A673 (cell line): ENCODE results near the gene CMC1. TPM values are rescaled to one million over a fixed set of nuclear protein-coding genes. Genes with fewer than 3 reads are reported as not detected.

Source experiments
- BruUV-seq: library from RNA; stranded (reverse); fragments of 400-500 nt; replicated peaks from 2 replicates; lab custom pipeline; 2021; lab: Mats Ljungman, UMichigan
- CTCF ChIA-PET: fragments of 300-600 bp; sonication (Branson Sonifier 250); formaldehyde crosslinking; loops from one replicate; lab custom pipeline; 2022; ENCODE audit warnings: antibody characterized with exemption; lab: Charles Lee
- POLR2A ChIA-PET: fragments of 300-600 bp; sonication (Branson Sonifier 250); formaldehyde crosslinking; loops from one replicate; lab custom pipeline; 2022; ENCODE audit warnings: antibody characterized with exemption; ENCODE audit not compliant: low non-redundant PET; lab: Charles Lee
- DNase-seq: peaks from one replicate; pipeline ENCODE4 v3.0.0-alpha.2; 2015; ENCODE audit warnings: low spot score
- H3K27ac ChIP-seq: fragments of 200-600 bp; sonication (generic); 2 replicates; pipeline ENCODE4 v1.5.1; 2016; ENCODE audit warnings: mixed run types, low read depth, mild to moderate bottlenecking, mixed read lengths, antibody characterized with exemption, low read length; ENCODE audit not compliant: poor library complexity, severe bottlenecking
- H3K27me3 ChIP-seq: fragments of 200-600 bp; sonication (generic); replicated peaks from 2 replicates; pipeline ENCODE4 v1.6.1; 2017; ENCODE audit warnings: mixed run types, low read depth, mild to moderate bottlenecking, mixed read lengths, antibody characterized with exemption, low read length; ENCODE audit not compliant: insufficient read depth, poor library complexity
- H3K36me3 ChIP-seq: fragments of 200-600 bp; sonication (generic); 2 replicates; pipeline ENCODE4 v1.6.1; 2016; ENCODE audit warnings: mixed run types, mild to moderate bottlenecking, mixed read lengths, antibody characterized with exemption, low read length; ENCODE audit not compliant: insufficient read depth, poor library complexity, severe bottlenecking
- H3K4me1 ChIP-seq: fragments of 200-600 bp; sonication (generic); 2 replicates; pipeline ENCODE4 v1.6.1; 2017; ENCODE audit warnings: mixed run types, mild to moderate bottlenecking, mixed read lengths, antibody characterized with exemption, low read length; ENCODE audit not compliant: insufficient read depth, poor library complexity, severe bottlenecking
- H3K4me3 ChIP-seq: fragments of 200-600 bp; sonication (generic); 2 replicates; pipeline ENCODE4 v1.5.1; 2016; ENCODE audit warnings: low read depth, mixed run types, mild to moderate bottlenecking, mixed read lengths, low read length; ENCODE audit not compliant: poor library complexity, severe bottlenecking
- H3K9me3 ChIP-seq: fragments of 200-600 bp; sonication (generic); 2 replicates; pipeline ENCODE4 v1.6.1; 2016; ENCODE audit warnings: mixed run types, low read depth, mild to moderate bottlenecking, mixed read lengths, antibody characterized with exemption, low read length; ENCODE audit not compliant: poor library complexity, severe bottlenecking
- EZH2 ChIP-seq: fragments of 200-600 bp; sonication (generic); IDR thresholded peaks from 2 replicates; pipeline ENCODE4 v1.6.1; 2017; ENCODE audit warnings: borderline replicate concordance, low read depth, mild to moderate bottlenecking, mixed read lengths, antibody characterized with exemption, low read length; ENCODE audit not compliant: poor library complexity, severe bottlenecking
- intact Hi-C: fragments of 100-400 bp; cut with micrococcal nuclease; formaldehyde crosslinking; loops from one replicate; pipeline ENCODE4 v1.10.0; 2022; ENCODE audit not compliant: unreplicated experiment
- total RNA-seq: library from RNA; stranded (reverse); gene quantifications from 2 replicates; pipeline ENCODE4 v1.2.3, GENCODE V29; 2021
- TF ChIP-seq, protein P1 (sequence below): fragments of 300-800, 200-600 bp; sonication (generic); conservative IDR thresholded peaks from 2 replicates; pipeline ENCODE4 v1.5.1; 2017; ENCODE audit warnings: low read depth, mild to moderate bottlenecking, antibody characterized with exemption, low read length, moderate library complexity, mixed read lengths

The CMC1 gene
- total RNA-seq, 1 experiment from 2014 or later = 19.3 TPM

GRCh38 chr3:28247286-28247685, 5.9 kb downstream of the CMC1 start:
- no TSS peak for BruUV-seq
- Histone ChIP-seq H3K27ac (no peak overlapping the region), H3K36me3 (no peaks in the 10 kb centered on the region), H3K27me3 (no peaks in the 10 kb centered on the region), H3K9me3 (no peaks in the 10 kb centered on the region), H3K4me1 (no peaks in the 10 kb centered on the region), H3K4me3 (no peak overlapping the region)
- POLR2A ChIA-PET = no interaction called here
- CTCF ChIA-PET = no interaction called here
- no peak for DNase-seq
- intact Hi-C loops = loop anchor here (10.0 kb wide), 1 partner anchor 98 kb away; the partner anchor contains the start of genes AZI2 and ZCWPW2
- no peak for TF ChIP-seq EZH2
- TF ChIP-seq, protein P1, sequence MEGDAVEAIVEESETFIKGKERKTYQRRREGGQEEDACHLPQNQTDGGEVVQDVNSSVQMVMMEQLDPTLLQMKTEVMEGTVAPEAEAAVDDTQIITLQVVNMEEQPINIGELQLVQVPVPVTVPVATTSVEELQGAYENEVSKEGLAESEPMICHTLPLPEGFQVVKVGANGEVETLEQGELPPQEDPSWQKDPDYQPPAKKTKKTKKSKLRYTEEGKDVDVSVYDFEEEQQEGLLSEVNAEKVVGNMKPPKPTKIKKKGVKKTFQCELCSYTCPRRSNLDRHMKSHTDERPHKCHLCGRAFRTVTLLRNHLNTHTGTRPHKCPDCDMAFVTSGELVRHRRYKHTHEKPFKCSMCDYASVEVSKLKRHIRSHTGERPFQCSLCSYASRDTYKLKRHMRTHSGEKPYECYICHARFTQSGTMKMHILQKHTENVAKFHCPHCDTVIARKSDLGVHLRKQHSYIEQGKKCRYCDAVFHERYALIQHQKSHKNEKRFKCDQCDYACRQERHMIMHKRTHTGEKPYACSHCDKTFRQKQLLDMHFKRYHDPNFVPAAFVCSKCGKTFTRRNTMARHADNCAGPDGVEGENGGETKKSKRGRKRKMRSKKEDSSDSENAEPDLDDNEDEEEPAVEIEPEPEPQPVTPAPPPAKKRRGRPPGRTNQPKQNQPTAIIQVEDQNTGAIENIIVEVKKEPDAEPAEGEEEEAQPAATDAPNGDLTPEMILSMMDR = no peak

GRCh38 chr3:28250999-28251398, 9.6 kb downstream of the CMC1 start:
- CTCF ChIA-PET = no interaction called here
- Histone ChIP-seq H3K27ac (no peak overlapping the region), H3K27me3 (no peaks in the 10 kb centered on the region), H3K4me1 (no peaks in the 10 kb centered on the region), H3K36me3 (no peaks in the 10 kb centered on the region), H3K4me3 (no peak overlapping the region), H3K9me3 (no peaks in the 10 kb centered on the region)
- BruUV-seq = no TSS peak
- intact Hi-C loops = no loop called here
- TF ChIP-seq, protein P1 = no peak
- no peak for TF ChIP-seq EZH2
- POLR2A ChIA-PET = no interaction called here
- no peak for DNase-seq

DNA sequence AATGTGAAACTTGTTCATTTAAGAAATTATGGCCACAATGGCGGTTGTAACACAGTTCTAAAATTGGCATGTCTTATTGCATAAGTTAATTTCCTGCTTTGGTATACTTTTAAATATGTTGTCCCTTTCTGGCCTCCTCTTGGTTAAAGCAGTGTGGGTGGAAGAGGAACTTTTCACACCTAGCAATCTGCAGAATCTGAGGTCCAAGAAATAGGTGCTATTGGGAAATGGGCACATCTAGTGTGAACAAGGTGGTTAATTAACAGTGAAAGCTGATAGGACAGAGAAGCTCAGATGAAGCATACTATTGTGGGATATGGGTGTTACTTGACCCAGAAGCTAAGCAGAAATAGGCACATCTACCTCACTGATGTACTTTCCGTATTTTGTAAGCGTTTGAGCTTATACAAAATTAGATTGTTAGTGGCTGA, 10.6 kb downstream of the CMC1 start:
- intact Hi-C loops = no loop called here
- ChIA-PET POLR2A (no interaction called here), CTCF (no interaction called here)
- DNase-seq = no peak
- Histone ChIP-seq H3K27ac (no peak overlapping the region), H3K27me3 (no peaks in the 10 kb centered on the region), H3K4me3 (no peak overlapping the region), H3K9me3 (no peaks in the 10 kb centered on the region), H3K4me1 (no peaks in the 10 kb centered on the region), H3K36me3 (no peaks in the 10 kb centered on the region)
- BruUV-seq = no TSS peak
- TF ChIP-seq, protein P1 = no peak
- no peak for TF ChIP-seq EZH2
